Peyer's patch (tissue), 4 donors: ENCODE results near the gene HCST.

Experiments
- POLR2A ChIP-seq, 2 donors: fragments of 450-650 bp; IDR thresholded peaks; one replicate each; pipeline ENCODE4 v1.5.1; 2017; ENCODE audit warnings: antibody characterized with exemption in 2 of 2, mild to moderate bottlenecking in 2 of 2, moderate library complexity in 2 of 2
- TF ChIP-seq, protein P1 (sequence below), 6 experiments: fragments of 450-650 bp in 4 of 6; fragments of 200-600 bp in 2 of 6; sonication (generic) in 1 of 6; IDR thresholded peaks; one replicate each; pipeline ENCODE4 v1.5.1; 2017 to 2019; ENCODE audit warnings: antibody characterized with exemption in 6 of 6, mild to moderate bottlenecking in 3 of 6, moderate library complexity in 1 of 6

- TF ChIP-seq, protein P1, sequence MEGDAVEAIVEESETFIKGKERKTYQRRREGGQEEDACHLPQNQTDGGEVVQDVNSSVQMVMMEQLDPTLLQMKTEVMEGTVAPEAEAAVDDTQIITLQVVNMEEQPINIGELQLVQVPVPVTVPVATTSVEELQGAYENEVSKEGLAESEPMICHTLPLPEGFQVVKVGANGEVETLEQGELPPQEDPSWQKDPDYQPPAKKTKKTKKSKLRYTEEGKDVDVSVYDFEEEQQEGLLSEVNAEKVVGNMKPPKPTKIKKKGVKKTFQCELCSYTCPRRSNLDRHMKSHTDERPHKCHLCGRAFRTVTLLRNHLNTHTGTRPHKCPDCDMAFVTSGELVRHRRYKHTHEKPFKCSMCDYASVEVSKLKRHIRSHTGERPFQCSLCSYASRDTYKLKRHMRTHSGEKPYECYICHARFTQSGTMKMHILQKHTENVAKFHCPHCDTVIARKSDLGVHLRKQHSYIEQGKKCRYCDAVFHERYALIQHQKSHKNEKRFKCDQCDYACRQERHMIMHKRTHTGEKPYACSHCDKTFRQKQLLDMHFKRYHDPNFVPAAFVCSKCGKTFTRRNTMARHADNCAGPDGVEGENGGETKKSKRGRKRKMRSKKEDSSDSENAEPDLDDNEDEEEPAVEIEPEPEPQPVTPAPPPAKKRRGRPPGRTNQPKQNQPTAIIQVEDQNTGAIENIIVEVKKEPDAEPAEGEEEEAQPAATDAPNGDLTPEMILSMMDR (IDR thresholded peaks at IDR 0.05) = no peak
- TF ChIP-seq POLR2A (IDR thresholded peaks at IDR 0.05) = no peak
Measured at GRCh38 chr19:35885904-35886303, 16.4 kb upstream of the HCST start.
